ENCODE results near the gene TMEM143. TPM values are rescaled to one million over a fixed set of nuclear protein-coding genes. Genes with fewer than 3 reads are reported as not detected.

The TMEM143 gene
- total RNA-seq, 6 donors from 2014 or later: 4.7 to 34.6 (median 16.6) TPM

GRCh38 chr19:48391100-48392005 is 27.6 kb upstream of the TMEM143 start, which contains the start of gene KDELR1:
TSS of gene KDELR1 (minus strand) at chr19:48391551. CDS start at chr19:48391358, 193 bp downstream.
- peak; percentile 86 to 95 for DNase-seq
- Histone ChIP-seq H3K36me3 (peaks cover 3 to 30% (median 24%) of the 10 kb centered on the region in 4 donors), H3K27ac (peak within 1 kb of the TSS; percentile 89 to 98 (median 93)), H3K27me3 (peaks cover 3 to 38% (median 24%) of the 10 kb centered on the region in 4 donors), H3K4me1 (peaks cover 19 to 35% (median 24%) of the 10 kb centered on the region in 4 donors), H3K9me3 (no peaks in the 10 kb centered on the region), H3K4me3 (peak within 1 kb of the TSS; percentile 90 to 98 (median 95))
- WGBS, 2 donors: 4 to 11% methylated on average over 7 to 40 of the region's 42 CpGs
- peak; percentile 94 to 97 for ATAC-seq (ENCODE audit: low FRiP score in 2 of 2)
- no peak for TF ChIP-seq EP300 (IDR thresholded peaks at IDR 0.05)
- peak; percentile 81 to 85 for TF ChIP-seq POLR2AphosphoS5 (IDR thresholded peaks at IDR 0.05)
- TF ChIP-seq POLR2A (IDR thresholded peaks at IDR 0.05): peak; percentile 34 to 71 (median 48)
- TF ChIP-seq, protein P1, sequence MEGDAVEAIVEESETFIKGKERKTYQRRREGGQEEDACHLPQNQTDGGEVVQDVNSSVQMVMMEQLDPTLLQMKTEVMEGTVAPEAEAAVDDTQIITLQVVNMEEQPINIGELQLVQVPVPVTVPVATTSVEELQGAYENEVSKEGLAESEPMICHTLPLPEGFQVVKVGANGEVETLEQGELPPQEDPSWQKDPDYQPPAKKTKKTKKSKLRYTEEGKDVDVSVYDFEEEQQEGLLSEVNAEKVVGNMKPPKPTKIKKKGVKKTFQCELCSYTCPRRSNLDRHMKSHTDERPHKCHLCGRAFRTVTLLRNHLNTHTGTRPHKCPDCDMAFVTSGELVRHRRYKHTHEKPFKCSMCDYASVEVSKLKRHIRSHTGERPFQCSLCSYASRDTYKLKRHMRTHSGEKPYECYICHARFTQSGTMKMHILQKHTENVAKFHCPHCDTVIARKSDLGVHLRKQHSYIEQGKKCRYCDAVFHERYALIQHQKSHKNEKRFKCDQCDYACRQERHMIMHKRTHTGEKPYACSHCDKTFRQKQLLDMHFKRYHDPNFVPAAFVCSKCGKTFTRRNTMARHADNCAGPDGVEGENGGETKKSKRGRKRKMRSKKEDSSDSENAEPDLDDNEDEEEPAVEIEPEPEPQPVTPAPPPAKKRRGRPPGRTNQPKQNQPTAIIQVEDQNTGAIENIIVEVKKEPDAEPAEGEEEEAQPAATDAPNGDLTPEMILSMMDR (IDR thresholded peaks at IDR 0.05): peak; percentile 84 to 93 (median 88)

DNA sequence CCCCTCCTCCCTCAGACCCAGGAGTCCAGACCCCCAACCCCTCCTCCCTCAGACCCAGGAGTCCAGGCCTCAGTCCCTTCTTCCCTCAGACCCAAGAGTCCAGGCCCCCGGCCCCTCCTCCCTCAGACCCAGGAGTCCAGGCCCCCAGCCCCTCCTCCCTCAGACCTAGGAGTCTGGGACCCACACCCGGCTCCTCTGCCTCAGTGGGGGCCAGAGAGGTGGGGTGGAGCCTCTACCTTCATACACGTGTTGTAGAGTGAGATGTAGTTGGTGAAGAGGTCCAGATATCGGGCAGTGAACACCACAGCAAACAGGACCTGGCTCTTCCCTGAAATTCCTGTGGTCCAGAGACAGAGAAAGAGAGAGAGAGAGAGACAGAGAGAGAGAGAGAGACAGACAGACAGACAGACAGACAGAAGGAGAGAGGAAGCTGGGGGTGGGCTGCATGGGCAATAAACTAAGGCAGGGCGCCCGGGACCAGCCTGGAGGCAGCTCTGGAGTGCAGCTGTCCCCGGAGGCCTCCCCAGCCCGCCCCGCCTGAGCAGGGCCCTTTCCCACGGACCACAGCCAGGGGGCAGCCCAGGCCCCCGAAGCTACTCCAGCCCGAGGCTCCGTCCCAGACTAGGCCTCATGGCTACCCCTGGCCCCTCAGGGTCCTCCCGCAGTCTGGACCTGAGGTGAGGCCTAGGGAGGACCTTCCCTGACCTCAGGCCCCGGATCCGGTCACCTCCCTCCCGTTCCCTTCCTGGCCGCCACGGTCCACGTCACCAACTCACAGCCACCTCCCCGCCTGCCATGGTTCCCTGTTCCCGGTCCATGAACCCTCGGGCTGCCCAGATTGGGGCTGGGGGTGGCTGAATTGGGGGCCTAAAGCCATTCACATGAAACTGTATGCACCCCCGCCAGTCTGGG is 26.7 kb upstream of the TMEM143 start:
- Histone ChIP-seq H3K27ac (peak overlapping the region; percentile 89 to 98 (median 93)), H3K36me3 (peaks cover 6 to 40% (median 34%) of the 10 kb centered on the region in 4 donors), H3K4me3 (peak overlapping the region; percentile 90 to 98 (median 95)), H3K4me1 (peaks cover 19 to 35% (median 24%) of the 10 kb centered on the region in 4 donors), H3K27me3 (peaks cover 3 to 29% (median 17%) of the 10 kb centered on the region in 4 donors), H3K9me3 (no peaks in the 10 kb centered on the region)
- peak; percentile 84 to 85 for ATAC-seq (ENCODE audit: low FRiP score in 2 of 2)
- WGBS, 2 donors: 3 to 4% methylated on average over 17 to 19 of the region's 24 CpGs
- peak; percentile 46 for TF ChIP-seq POLR2AphosphoS5 (IDR thresholded peaks at IDR 0.05)
- TF ChIP-seq EP300 (IDR thresholded peaks at IDR 0.05): no peak
- no peak for TF ChIP-seq POLR2A (IDR thresholded peaks at IDR 0.05)
- TF ChIP-seq, protein P1 (IDR thresholded peaks at IDR 0.05): peak; percentile 58 to 85 (median 80)
- DNase-seq: peak; percentile 56 to 91

GRCh38 chr19:48386981-48387380 is 23.2 kb upstream of the TMEM143 start:
- TF ChIP-seq, protein P1 (IDR thresholded peaks at IDR 0.05): no peak
- no peak for TF ChIP-seq POLR2A (IDR thresholded peaks at IDR 0.05)
- peaks cover 25 to 74% (median 66%) of the 10 kb centered on the region in 4 donors for H3K36me3 ChIP-seq

DNA sequence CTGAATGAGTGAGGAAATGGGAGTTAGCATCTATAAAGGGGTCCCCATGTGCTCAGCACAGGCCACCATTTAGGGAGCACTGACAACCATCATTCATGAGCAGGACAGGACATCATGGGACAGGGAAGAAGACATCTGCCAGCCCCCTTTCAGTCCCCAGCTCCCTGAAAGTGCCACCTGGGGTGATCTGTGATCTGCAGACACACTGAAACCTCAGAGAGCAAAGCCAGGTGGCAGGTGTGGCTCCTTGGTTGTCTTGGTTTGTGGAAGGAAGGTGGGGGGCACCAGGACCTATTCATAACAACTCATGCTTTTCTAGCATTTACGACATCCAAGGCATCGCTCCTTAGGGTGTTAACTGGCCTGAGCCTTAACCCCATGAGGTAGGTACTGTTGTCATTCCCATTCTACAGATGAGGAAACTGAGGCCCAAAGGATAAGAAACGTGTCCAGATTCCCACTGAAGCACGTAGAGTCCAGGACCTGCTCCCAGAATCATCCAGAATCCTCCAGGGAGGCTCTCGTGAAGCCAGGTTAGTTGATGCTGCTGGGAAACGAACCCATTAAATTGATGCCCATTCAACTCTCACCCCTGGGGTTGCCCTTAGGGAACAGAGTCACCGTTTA is 21.8 kb upstream of the TMEM143 start:
- peaks cover 6 to 15% (median 9%) of the 10 kb centered on the region in 4 donors for H3K4me1 ChIP-seq
- DNase-seq (no peak), ATAC-seq (ENCODE audit: low FRiP score in 2 of 2) (no peak)
- no peaks in the 10 kb centered on the region for H3K9me3 ChIP-seq
- H3K36me3 ChIP-seq: peaks cover 25 to 84% (median 70%) of the 10 kb centered on the region in 4 donors
- no peak overlapping the region for H3K27ac ChIP-seq
- 91 to 95% methylated on average over 3 to 7 of the region's 7 CpGs for WGBS, 2 donors
- TF ChIP-seq, protein P1 (IDR thresholded peaks at IDR 0.05): no peak
- TF ChIP-seq EP300 (IDR thresholded peaks at IDR 0.05) (no peak), POLR2A (IDR thresholded peaks at IDR 0.05) (no peak), POLR2AphosphoS5 (IDR thresholded peaks at IDR 0.05) (no peak)
- H3K4me3 ChIP-seq: no peak overlapping the region
- no peaks in the 10 kb centered on the region for H3K27me3 ChIP-seq

More at GRCh38 chr19:48386981-48387380, 23.2 kb upstream of the TMEM143 start:
- H3K4me1 ChIP-seq: peaks cover 6 to 21% (median 9%) of the 10 kb centered on the region in 4 donors
- ATAC-seq (ENCODE audit: low FRiP score in 2 of 2): no peak
- no peaks in the 10 kb centered on the region for H3K9me3 ChIP-seq
- whole genome bisulfite sequencing, 2 donors: 96% methylated on average over 3 of the region's 3 CpGs
- H3K4me3 ChIP-seq: no peak overlapping the region
- H3K27ac ChIP-seq: no peak overlapping the region
- no peaks in the 10 kb centered on the region for H3K27me3 ChIP-seq
- DNase-seq: no peak

Measured in upper lobe of left lung (tissue), 6 donors.